Activated T-cell treated with anti-CD3 and anti-CD28 coated beads, Interleukin-2, amount 50 U/mL, for 72 hours (primary cell): ENCODE results near the gene MYO5A. TPM values are rescaled to one million over a fixed set of nuclear protein-coding genes. Genes with fewer than 3 reads are reported as not detected.
"Not testable (repeated sequence)": the region's sequence is repeated elsewhere in the genome, so short reads cannot be mapped to it uniquely, and the experiment has no call there.

ENCODE experiments used
- ATAC-seq, 2 donors: fragments of 150-1000 bp; cut with Tn5 transposase; replicated peaks in 1 of 2; 2 replicates each; pipeline ENCODE4 v1.10.0; 2021; ENCODE audit warnings: moderate library complexity in 2 of 2, mild to moderate bottlenecking in 1 of 2
- DNase-seq, 2 donors: peaks; one replicate each; pipeline ENCODE4 v3.0.0; 2021 to 2022; ENCODE audit warnings: mixed read lengths in 1 of 2
- H3K27ac Mint-ChIP-seq: one replicate; pipeline ENCODE4 v1.8.0; 2022; ENCODE audit warnings: mild to moderate bottlenecking, moderate library complexity, mixed read lengths
- H3K27me3 Mint-ChIP-seq: one replicate; pipeline ENCODE4 v1.8.0; 2022; ENCODE audit warnings: low read depth, mixed read lengths
- H3K36me3 Mint-ChIP-seq, 2 donors: one replicate each; pipeline ENCODE4 v1.8.0; 2022; ENCODE audit warnings: mixed read lengths in 2 of 2, mild to moderate bottlenecking in 1 of 2; ENCODE audit not compliant: insufficient read depth in 2 of 2
- H3K4me1 Mint-ChIP-seq: one replicate; pipeline ENCODE4 v1.8.0; 2022; ENCODE audit warnings: low read depth, mixed read lengths
- H3K4me3 Mint-ChIP-seq, 2 donors: one replicate each; pipeline ENCODE4 v1.8.0; 2022; ENCODE audit warnings: mild to moderate bottlenecking in 2 of 2, mixed read lengths in 2 of 2, moderate library complexity in 2 of 2
- H3K9me3 Mint-ChIP-seq, 2 donors: one replicate each; pipeline ENCODE4 v1.8.0; 2022; ENCODE audit warnings: mixed read lengths in 2 of 2
- total RNA-seq, 2 donors: library from RNA; stranded (reverse); gene quantifications; one replicate each; pipeline ENCODE4 v1.2.3, GENCODE V29; 2022

The MYO5A gene
- total RNA-seq, 2 donors from 2014 or later, result 29.6 to 37.2 TPM

- Mint-ChIP-seq H3K36me3 (peaks cover 0 to 2% of the 10 kb centered on the region in 2 donors), H3K27ac (no peak overlapping the region), H3K4me1 (peaks cover 37% of the 10 kb centered on the region), H3K9me3 (peaks cover 0 to 1% of the 10 kb centered on the region in 2 donors), H3K4me3 (no peak overlapping the region), H3K27me3 (no peaks in the 10 kb centered on the region)
- ATAC-seq (no peak), DNase-seq (no peak)
Measured at GRCh38 chr15:52491472-52491871, 37.2 kb downstream of the MYO5A start.

- peak; percentile 43 to 47 for ATAC-seq
Measured at GRCh38 chr15:52489430-52489829, 39.2 kb downstream of the MYO5A start.

DNA sequence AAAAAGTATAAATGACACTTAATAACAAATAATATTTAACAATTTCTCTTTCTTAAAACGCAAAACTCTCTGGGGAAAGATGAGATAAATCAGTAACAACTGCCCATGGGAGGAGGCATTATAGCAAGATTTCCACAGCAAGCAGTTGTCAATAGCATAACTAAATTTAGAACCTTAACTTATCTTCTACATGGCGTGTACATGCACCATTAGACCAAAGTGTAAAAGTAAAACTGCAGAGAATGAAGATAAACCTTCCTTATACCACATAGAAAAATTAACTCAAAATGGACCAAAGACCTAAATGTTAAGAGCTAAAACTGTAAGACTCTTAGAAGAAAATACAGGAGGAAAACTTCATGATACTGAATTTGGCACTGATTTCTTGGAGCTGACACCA lies 39.9 kb downstream of the MYO5A start:
- DNase-seq (no peak), ATAC-seq (peak in 1 of 2 donors; percentile 57)
- Mint-ChIP-seq H3K27ac (no peak overlapping the region), H3K4me1 (peaks cover 48% of the 10 kb centered on the region), H3K4me3 (peak overlapping the region in 1 of 2 donors; percentile 70), H3K36me3 (peaks cover 0 to 2% of the 10 kb centered on the region in 2 donors), H3K9me3 (peaks cover 0 to 1% of the 10 kb centered on the region in 2 donors), H3K27me3 (no peaks in the 10 kb centered on the region)

More at GRCh38 chr15:52489430-52489829, 39.2 kb downstream of the MYO5A start:
- peaks cover 42% of the 10 kb centered on the region for H3K4me1 Mint-ChIP-seq
- not testable (repeated sequence) for DNase-seq, H3K4me3 Mint-ChIP-seq, H3K27me3 Mint-ChIP-seq, H3K36me3 Mint-ChIP-seq, H3K27ac Mint-ChIP-seq, H3K9me3 Mint-ChIP-seq

GRCh38 chr15:52486003-52486996 lies 42.4 kb downstream of the MYO5A start:
- H3K27me3 Mint-ChIP-seq, result no peaks in the 10 kb centered on the region
- peaks cover 0 to 2% of the 10 kb centered on the region in 2 donors for H3K36me3 Mint-ChIP-seq
- H3K4me3 Mint-ChIP-seq, result peak overlapping the region in 1 of 2 donors; percentile 70
- no peak for ATAC-seq
- DNase-seq, result no peak
- peaks cover 73% of the 10 kb centered on the region for H3K4me1 Mint-ChIP-seq
- H3K9me3 Mint-ChIP-seq, result peaks cover 0 to 1% of the 10 kb centered on the region in 2 donors
- H3K27ac Mint-ChIP-seq, result peak overlapping the region; percentile 71

GRCh38 chr15:52485290-52485689 lies 43.4 kb downstream of the MYO5A start:
- Mint-ChIP-seq H3K4me3 (no peak overlapping the region), H3K27me3 (no peaks in the 10 kb centered on the region), H3K36me3 (peaks cover 0 to 2% of the 10 kb centered on the region in 2 donors), H3K27ac (no peak overlapping the region), H3K4me1 (peaks cover 83% of the 10 kb centered on the region), H3K9me3 (peaks cover 0 to 1% of the 10 kb centered on the region in 2 donors)
- no peak for ATAC-seq
- no peak for DNase-seq

- H3K4me1 Mint-ChIP-seq, result peaks cover 79% of the 10 kb centered on the region
- H3K36me3 Mint-ChIP-seq, result no peaks in the 10 kb centered on the region
- no peak for DNase-seq
- peak overlapping the region; percentile 4 to 82 for H3K4me3 Mint-ChIP-seq
- no peaks in the 10 kb centered on the region for H3K9me3 Mint-ChIP-seq
- no peaks in the 10 kb centered on the region for H3K27me3 Mint-ChIP-seq
- H3K27ac Mint-ChIP-seq, result peak overlapping the region; percentile 83
- ATAC-seq, result peak; percentile 28 to 60
Measured at GRCh38 chr15:52483707-52484106, 45.0 kb downstream of the MYO5A start.

- H3K36me3 Mint-ChIP-seq, result no peaks in the 10 kb centered on the region
- DNase-seq, result peak; percentile 43 to 49
- peak overlapping the region; percentile 46 to 49 for H3K4me3 Mint-ChIP-seq
- peak; percentile 96 to 99 for ATAC-seq
- H3K27me3 Mint-ChIP-seq, result no peaks in the 10 kb centered on the region
- peaks cover 63% of the 10 kb centered on the region for H3K4me1 Mint-ChIP-seq
- peak overlapping the region; percentile 81 for H3K27ac Mint-ChIP-seq
- no peaks in the 10 kb centered on the region for H3K9me3 Mint-ChIP-seq
Measured at GRCh38 chr15:52481915-52482314, 46.8 kb downstream of the MYO5A start.

DNA sequence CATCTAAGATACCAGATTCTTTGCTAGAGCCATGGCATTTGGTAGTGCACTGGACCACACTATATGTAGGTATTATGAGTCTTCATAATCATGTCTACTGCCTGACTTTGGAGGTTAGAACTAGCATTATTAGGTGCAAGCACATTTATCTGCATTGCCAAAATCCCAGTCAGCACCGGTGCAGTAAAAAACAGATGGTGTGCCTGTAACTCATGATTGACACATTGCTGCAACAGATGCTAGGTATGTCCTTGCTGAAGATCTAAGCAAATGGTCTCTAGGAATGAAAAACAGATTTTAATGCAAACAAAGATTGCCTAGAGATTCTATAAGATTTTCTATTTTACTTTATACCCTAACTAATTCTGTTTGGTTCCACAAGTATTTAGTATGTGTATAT lies 47.7 kb downstream of the MYO5A start:
- Mint-ChIP-seq H3K36me3 (no peaks in the 10 kb centered on the region), H3K27ac (no peak overlapping the region), H3K4me1 (peaks cover 54% of the 10 kb centered on the region)

GRCh38 chr15:52466716-52467115 lies 62.0 kb downstream of the MYO5A start:
- Mint-ChIP-seq H3K4me1 (peaks cover 32% of the 10 kb centered on the region), H3K27me3 (no peaks in the 10 kb centered on the region), H3K4me3 (no peak overlapping the region), H3K27ac (no peak overlapping the region), H3K36me3 (peaks cover 5 to 8% of the 10 kb centered on the region in 2 donors), H3K9me3 (no peaks in the 10 kb centered on the region)
- ATAC-seq (no peak), DNase-seq (no peak)

More for the DNA sequence above, 47.7 kb downstream of the MYO5A start:
- Mint-ChIP-seq H3K27me3 (no peaks in the 10 kb centered on the region), H3K9me3 (no peaks in the 10 kb centered on the region), H3K4me3 (peak overlapping the region in 1 of 2 donors; percentile 31)
- ATAC-seq, result no peak
- DNase-seq, result no peak

- Mint-ChIP-seq H3K36me3 (peaks cover 5 to 8% of the 10 kb centered on the region in 2 donors), H3K27me3 (no peaks in the 10 kb centered on the region), H3K4me1 (peaks cover 32% of the 10 kb centered on the region), H3K27ac (no peak overlapping the region), H3K9me3 (no peaks in the 10 kb centered on the region), H3K4me3 (peak overlapping the region; percentile 30 to 33)
- ATAC-seq (peak; percentile 86 to 89), DNase-seq (peak; percentile 65)
Measured at GRCh38 chr15:52466134-52466701, 62.5 kb downstream of the MYO5A start.

DNA sequence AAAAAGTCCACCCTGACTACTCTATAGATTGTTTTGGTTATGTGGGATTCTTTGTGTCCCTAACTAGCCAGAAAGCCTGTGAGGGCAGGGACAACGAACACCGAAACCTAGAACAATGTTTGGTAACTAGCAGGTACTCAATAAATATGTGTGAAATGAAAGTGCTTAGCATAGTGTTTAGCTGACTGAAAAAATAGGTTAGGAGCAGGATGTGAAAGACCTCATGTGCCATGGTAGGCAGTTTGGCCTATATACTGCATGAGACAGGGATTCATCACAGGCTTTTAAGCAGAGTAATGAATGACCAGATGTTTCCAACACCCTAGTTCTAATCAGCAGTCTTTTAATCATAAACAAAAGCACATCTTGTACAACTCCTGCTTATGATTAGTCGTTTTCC lies 64.2 kb downstream of the MYO5A start:
- Mint-ChIP-seq H3K4me1 (peaks cover 32% of the 10 kb centered on the region), H3K27me3 (no peaks in the 10 kb centered on the region), H3K36me3 (peaks cover 5 to 8% of the 10 kb centered on the region in 2 donors), H3K27ac (peak overlapping the region; percentile 98), H3K4me3 (peak overlapping the region; percentile 30 to 89), H3K9me3 (no peaks in the 10 kb centered on the region)
- peak; percentile 65 to 77 for ATAC-seq
- DNase-seq, result no peak

GRCh38 chr15:52464040-52464439 lies 64.6 kb downstream of the MYO5A start:
- peak; percentile 1 to 18 for ATAC-seq
- Mint-ChIP-seq H3K36me3 (peaks cover 5 to 8% of the 10 kb centered on the region in 2 donors), H3K4me3 (peak overlapping the region; percentile 30 to 89), H3K4me1 (peaks cover 32% of the 10 kb centered on the region), H3K27me3 (no peaks in the 10 kb centered on the region), H3K9me3 (no peaks in the 10 kb centered on the region), H3K27ac (peak overlapping the region; percentile 98)
- no peak for DNase-seq

DNA sequence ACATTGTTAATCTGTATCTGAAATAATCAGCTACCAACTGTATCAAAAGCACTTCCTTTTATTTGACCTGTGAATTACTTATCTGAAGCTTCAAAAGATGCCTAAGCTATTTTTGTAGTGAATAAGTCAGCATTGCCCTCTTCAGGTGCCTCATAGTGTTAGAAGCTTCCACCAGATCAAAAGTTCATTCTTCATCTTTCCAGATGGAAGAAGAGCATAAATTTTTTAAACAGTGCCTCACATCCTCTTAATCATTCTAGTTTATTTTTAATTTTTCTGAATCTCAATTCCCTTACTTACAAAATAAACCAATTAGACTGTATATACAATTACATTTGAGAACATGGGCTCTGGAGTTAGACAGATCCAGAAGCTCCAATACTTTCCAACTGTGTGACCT lies 65.0 kb downstream of the MYO5A start:
- no peak for ATAC-seq
- Mint-ChIP-seq H3K4me3 (peak overlapping the region; percentile 30 to 89), H3K27ac (peak overlapping the region; percentile 98), H3K27me3 (no peaks in the 10 kb centered on the region), H3K36me3 (peaks cover 5 to 8% of the 10 kb centered on the region in 2 donors), H3K9me3 (no peaks in the 10 kb centered on the region), H3K4me1 (peaks cover 32% of the 10 kb centered on the region)
- DNase-seq, result no peak
